Mucosa of rectum (tissue), 2 donors: ENCODE measurements around the gene ADAM22.

Experiments
- H3K27ac ChIP-seq, 2 donors: one replicate each; pipeline ENCODE4 v1.7.0; 2013; ENCODE audit warnings: inconsistent platforms in 2 of 2, low read depth in 2 of 2, low read length in 2 of 2
- H3K27me3 ChIP-seq, 2 donors: one replicate each; pipeline ENCODE4 v1.7.0; 2013; ENCODE audit warnings: low read length in 2 of 2; ENCODE audit not compliant: control insufficient read depth in 2 of 2, insufficient read depth in 2 of 2
- H3K36me3 ChIP-seq, 2 donors: one replicate each; pipeline ENCODE4 v1.7.0; 2013; ENCODE audit warnings: low read length in 2 of 2; ENCODE audit not compliant: control insufficient read depth in 2 of 2, insufficient read depth in 2 of 2
- H3K4me1 ChIP-seq, 2 donors: one replicate each; pipeline ENCODE4 v1.7.0; 2013; ENCODE audit warnings: low read length in 2 of 2, mild to moderate bottlenecking in 1 of 2; ENCODE audit not compliant: control insufficient read depth in 2 of 2, insufficient read depth in 2 of 2
- H3K4me3 ChIP-seq, 2 donors: one replicate each; pipeline ENCODE4 v1.7.0; 2013; ENCODE audit warnings: low read length in 2 of 2
- H3K9ac ChIP-seq, 2 donors: one replicate each; pipeline ENCODE4 v1.7.0; 2013; ENCODE audit warnings: low read length in 2 of 2, low read depth in 1 of 2, mild to moderate bottlenecking in 1 of 2
- H3K9me3 ChIP-seq, 2 donors: one replicate each; pipeline ENCODE4 v1.7.0; 2013; ENCODE audit warnings: low read length in 2 of 2; ENCODE audit not compliant: control insufficient read depth in 2 of 2
- donor health status: healthy.
- donor health status: Normal muscosa, but diverticular disease.

Gene ADAM22

DNA sequence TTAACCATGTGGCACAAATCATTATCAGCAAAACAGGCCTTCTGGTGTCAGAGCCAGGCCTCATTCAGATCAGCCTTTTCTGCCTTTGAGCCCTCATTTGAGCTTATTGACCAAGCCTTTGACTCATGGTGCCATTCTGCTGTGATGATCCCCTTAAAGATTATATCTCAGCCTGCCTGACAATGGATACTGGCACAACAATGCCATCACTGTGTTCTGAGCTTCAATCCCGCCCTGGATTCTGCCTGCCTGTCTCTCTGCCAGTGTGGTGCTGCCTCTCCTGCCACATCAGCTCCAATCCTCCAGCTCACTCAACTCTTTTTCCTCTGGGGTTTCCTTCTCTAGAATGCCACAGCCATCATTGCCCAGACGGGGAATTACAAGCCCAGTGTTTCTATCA lies 233.2 kb downstream of the ADAM22 start:
- Histone ChIP-seq H3K36me3 (no peaks in the 10 kb centered on the region), H3K27ac (no peak overlapping the region), H3K4me1 (no peaks in the 10 kb centered on the region), H3K4me3 (no peak overlapping the region), H3K9ac (no peak overlapping the region), H3K27me3 (no peaks in the 10 kb centered on the region), H3K9me3 (no peaks in the 10 kb centered on the region)

DNA sequence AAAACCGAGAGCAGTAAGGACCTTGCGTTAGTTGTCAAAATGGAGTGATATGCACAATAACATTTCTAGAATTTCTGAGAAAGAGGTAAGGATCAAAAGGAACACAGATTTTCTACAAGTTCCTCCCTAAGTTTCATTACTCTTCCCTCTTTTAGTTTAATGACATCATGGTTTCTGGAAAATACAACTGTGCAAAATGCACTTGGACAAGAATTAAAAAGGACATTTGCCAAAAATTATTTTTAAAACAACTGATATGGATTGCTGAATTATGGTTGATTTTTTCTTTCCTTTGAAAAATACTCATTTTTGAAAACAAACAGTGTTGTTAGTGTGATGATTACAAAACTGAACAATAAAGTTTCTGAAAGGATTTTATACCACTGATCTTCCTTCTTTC lies 233.7 kb downstream of the ADAM22 start:
- Histone ChIP-seq H3K27me3 (no peaks in the 10 kb centered on the region), H3K36me3 (no peaks in the 10 kb centered on the region), H3K9ac (no peak overlapping the region), H3K4me3 (no peak overlapping the region), H3K27ac (no peak overlapping the region), H3K9me3 (no peaks in the 10 kb centered on the region), H3K4me1 (no peaks in the 10 kb centered on the region)

DNA sequence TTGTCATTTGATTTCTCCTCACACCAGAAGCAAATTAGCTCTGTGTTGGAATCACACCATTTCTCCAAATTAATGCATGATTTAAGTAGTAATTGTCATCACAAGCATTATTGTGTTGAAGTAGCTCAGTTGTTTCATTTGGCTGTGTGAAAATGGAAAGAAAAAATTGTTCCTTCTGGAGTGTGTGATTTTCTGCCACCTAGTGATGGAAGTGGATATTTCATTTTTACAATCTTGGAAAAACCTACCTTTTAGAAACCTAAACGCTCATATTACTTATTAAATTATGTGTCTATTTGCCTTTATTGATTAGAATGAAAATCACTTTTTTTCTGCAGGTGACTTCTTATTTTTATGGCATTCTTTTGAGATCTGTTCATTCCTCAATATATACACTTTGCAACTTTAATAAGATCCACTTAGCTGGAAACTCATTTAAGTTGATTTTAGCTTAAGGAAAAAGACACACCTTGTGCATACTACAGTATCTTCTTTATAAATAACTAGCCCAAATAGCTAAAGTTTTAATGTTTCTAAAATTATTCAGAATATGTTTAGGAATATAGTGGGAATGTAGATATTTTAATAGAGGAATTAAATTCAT lies 235.8 kb downstream of the ADAM22 start:
- H3K27ac ChIP-seq = no peak overlapping the region
- H3K27me3 ChIP-seq = no peaks in the 10 kb centered on the region
- no peaks in the 10 kb centered on the region for H3K9me3 ChIP-seq

DNA sequence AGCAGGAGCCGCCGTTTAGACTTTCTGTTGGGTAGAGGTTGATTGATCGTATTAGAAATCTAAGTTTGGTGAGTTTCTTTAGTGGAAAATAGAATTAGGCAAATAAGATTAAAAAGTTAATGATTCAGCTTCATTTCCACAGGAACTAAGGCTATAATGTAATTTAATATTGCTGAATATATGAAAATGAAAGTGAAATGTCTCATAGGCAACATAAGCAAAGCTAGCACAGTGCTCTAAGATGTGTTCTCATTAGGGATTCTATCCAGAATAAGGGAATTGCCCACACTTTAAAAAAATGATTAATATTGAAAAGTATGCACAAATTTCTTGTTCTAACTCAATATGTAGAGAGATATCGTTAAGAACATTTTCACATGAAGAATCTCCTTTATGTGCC lies 238.8 kb downstream of the ADAM22 start:
- Histone ChIP-seq H3K9me3 (no peaks in the 10 kb centered on the region), H3K4me3 (no peak overlapping the region), H3K9ac (no peak overlapping the region)

More for the DNA sequence above, 235.8 kb downstream of the ADAM22 start:
- no peak overlapping the region for H3K9ac ChIP-seq
- H3K36me3 ChIP-seq = no peaks in the 10 kb centered on the region
- no peaks in the 10 kb centered on the region for H3K4me1 ChIP-seq
- H3K4me3 ChIP-seq = no peak overlapping the region

DNA sequence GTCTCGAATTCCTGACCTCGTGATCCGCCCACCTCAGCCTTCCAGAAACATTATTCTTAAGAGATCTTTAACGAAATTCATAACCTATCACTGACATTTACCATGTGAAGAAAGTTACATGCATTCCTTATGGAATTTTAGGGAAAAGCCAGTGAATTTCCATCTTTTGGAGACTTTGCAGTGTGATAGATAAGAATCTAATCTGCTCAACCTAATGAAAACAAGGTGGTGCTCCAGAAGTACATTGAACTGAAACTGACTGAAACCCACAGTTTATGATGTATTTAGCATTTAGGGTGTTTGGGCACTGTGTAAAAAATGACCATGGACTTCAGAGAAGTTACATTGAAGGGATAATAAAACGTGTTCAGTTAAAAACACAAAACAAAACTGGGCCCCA lies 242.1 kb downstream of the ADAM22 start:
- Histone ChIP-seq H3K27me3 (no peaks in the 10 kb centered on the region), H3K4me3 (no peak overlapping the region), H3K36me3 (no peaks in the 10 kb centered on the region), H3K4me1 (no peaks in the 10 kb centered on the region), H3K9me3 (no peaks in the 10 kb centered on the region), H3K9ac (no peak overlapping the region), H3K27ac (no peak overlapping the region)

More for the DNA sequence above, 238.8 kb downstream of the ADAM22 start:
- Histone ChIP-seq H3K27ac (no peak overlapping the region), H3K36me3 (no peaks in the 10 kb centered on the region), H3K4me1 (no peaks in the 10 kb centered on the region), H3K27me3 (no peaks in the 10 kb centered on the region)

DNA sequence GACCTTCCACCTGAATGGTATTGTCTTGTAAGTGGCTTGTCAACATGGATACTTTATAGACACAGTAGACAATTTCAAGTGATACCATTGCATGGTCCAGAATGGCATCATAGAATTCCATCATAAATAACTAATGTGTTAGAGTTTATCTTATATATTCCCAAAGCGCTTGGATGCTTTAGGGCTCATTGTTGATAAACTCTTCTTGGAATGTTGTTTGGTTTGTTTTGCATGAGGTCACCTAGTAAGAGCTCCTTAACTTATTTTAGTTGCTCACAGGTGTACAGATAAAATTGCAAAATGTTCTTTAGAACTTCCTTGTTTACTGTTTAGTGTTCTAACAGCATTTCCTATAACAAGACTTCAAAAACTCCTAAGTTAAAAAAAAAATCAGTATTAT lies 249.0 kb downstream of the ADAM22 start:
- Histone ChIP-seq H3K27ac (no peak overlapping the region), H3K27me3 (no peaks in the 10 kb centered on the region), H3K4me1 (no peaks in the 10 kb centered on the region), H3K4me3 (no peak overlapping the region), H3K9ac (no peak overlapping the region), H3K9me3 (no peaks in the 10 kb centered on the region), H3K36me3 (no peaks in the 10 kb centered on the region)

DNA sequence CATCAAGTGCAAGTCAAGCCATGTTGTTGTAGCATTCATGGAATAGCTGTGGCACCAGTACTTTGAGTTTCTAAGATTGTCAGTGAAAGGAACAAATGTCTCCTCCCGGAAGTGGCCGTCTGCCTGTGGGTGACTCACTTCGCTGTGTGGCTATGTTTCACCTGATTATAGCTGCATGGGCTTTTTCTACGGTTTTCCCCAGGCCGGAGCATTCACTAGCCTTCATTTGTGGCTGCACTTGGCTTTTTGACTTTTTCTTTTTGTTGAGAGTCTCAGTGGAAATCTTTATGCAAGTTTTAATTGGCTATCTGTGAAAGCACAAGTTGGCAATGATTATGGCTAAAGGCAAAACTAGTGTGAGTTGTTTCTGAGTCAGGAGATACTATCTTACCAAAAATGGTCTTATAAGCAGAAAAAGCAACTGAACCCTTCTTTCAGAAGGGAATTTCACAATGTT lies 250.8 kb downstream of the ADAM22 start:
- H3K9ac ChIP-seq = no peak overlapping the region
- no peaks in the 10 kb centered on the region for H3K4me1 ChIP-seq
- no peaks in the 10 kb centered on the region for H3K36me3 ChIP-seq
- no peak overlapping the region for H3K27ac ChIP-seq
- H3K27me3 ChIP-seq = no peaks in the 10 kb centered on the region
- no peaks in the 10 kb centered on the region for H3K9me3 ChIP-seq
- no peak overlapping the region for H3K4me3 ChIP-seq

DNA sequence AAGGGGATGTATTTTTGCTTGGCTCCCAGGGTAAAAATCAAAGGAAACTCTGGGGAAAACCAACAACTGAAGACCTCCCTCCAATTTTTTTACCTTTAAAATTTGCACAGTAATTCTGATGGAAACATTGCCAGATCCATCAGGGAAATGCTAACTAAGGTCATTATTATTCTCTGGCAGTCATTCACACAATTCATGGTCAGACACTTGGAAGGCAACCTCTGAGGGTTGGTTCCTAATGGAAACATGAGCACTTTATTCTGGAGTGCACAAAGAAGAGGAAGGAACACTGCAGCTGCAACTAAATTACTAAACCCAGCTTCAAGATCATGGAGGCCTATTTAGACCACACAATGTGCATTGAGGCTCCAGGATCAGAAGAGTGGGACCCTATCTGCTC lies 251.6 kb downstream of the ADAM22 start:
- H3K9ac ChIP-seq = no peak overlapping the region
- H3K27me3 ChIP-seq = no peaks in the 10 kb centered on the region
- H3K4me3 ChIP-seq = no peak overlapping the region
- no peaks in the 10 kb centered on the region for H3K36me3 ChIP-seq
- H3K9me3 ChIP-seq = no peaks in the 10 kb centered on the region
- H3K27ac ChIP-seq = no peak overlapping the region
- no peaks in the 10 kb centered on the region for H3K4me1 ChIP-seq

DNA sequence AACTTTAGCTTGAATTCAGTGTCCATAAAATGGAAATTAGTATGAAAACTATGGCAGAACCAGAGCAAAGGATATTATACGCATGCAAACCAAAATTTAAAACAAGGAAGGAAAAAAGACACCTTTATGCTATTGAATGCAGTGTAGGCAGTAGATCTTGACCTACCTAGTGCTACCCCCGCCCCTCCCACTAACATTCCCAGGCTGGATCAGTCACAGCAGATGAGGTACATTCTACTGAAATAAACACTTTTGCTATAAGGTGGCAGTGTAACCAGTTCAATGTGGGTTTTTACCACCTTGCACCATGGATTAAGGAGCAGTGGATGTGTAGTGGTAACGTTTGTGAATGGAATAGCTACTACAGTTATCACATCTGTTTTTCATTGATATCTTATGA lies 257.9 kb downstream of the ADAM22 start:
- Histone ChIP-seq H3K36me3 (no peaks in the 10 kb centered on the region), H3K9ac (no peak overlapping the region), H3K9me3 (no peaks in the 10 kb centered on the region), H3K27me3 (no peaks in the 10 kb centered on the region), H3K4me1 (no peaks in the 10 kb centered on the region), H3K27ac (no peak overlapping the region), H3K4me3 (no peak overlapping the region)

DNA sequence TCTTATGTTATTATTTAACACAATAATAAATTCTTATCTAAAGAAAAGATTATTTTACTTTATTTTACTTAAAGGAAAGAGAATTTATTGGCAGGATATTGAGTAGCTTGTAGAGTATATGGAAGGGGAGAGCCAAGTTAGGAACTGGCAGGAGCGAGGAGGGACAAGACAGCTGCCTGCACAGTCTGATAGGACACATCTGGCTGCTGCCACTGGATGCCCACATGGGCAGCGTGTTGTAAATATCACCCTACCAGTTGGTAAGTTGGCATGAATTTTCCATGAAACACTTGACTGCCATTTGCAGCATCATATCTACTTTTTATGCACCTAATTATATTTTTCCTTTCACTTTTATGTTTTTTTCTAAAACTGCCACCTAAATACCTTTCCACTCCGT lies 266.2 kb downstream of the ADAM22 start:
- H3K36me3 ChIP-seq = peaks cover 28 to 30% of the 10 kb centered on the region in 2 donors
- H3K4me3 ChIP-seq = no peak overlapping the region
- H3K27ac ChIP-seq = no peak overlapping the region
- no peaks in the 10 kb centered on the region for H3K9me3 ChIP-seq
- H3K9ac ChIP-seq = no peak overlapping the region
- peaks cover 0 to 3% of the 10 kb centered on the region in 2 donors for H3K4me1 ChIP-seq
- H3K27me3 ChIP-seq = no peaks in the 10 kb centered on the region

DNA sequence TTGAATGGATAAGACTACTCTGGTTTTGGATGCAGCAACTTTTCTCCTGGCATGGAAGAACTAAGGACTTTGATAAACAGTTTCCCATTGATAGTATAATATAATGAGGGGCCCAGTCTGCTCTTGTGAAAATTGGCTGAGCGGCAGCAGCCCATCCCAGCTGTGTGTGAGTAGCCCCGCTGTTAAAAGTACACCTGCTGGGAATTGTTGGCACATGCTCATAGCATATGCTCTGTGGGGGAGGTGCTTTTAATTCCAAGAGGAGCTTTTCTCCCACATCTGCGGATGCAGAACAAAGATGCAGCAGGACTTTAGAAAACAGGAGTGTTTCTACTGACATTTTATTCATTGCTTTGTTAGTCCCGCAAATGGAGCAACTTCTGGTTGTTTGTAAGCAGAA lies 266.7 kb downstream of the ADAM22 start:
- Histone ChIP-seq H3K36me3 (peaks cover 31 to 35% of the 10 kb centered on the region in 2 donors), H3K9me3 (no peaks in the 10 kb centered on the region), H3K9ac (no peak overlapping the region), H3K4me3 (no peak overlapping the region), H3K27ac (no peak overlapping the region), H3K4me1 (peaks cover 0 to 3% of the 10 kb centered on the region in 2 donors), H3K27me3 (no peaks in the 10 kb centered on the region)
